HepG2 (cell line): ENCODE results near the gene CDH1. TPM values are rescaled to one million over a fixed set of nuclear protein-coding genes. Genes with fewer than 3 reads are reported as not detected.

Experiments
- ATAC-seq: fragments of 200-7000 bp; cut with Tn5 transposase; 3 replicates; pipeline ENCODE4 v1.9.1; 2020; ENCODE audit warnings: mild to moderate bottlenecking, moderate library complexity
- BruUV-seq: library from RNA; stranded (reverse); fragments of 400-500 nt; replicated peaks from 2 replicates; lab custom pipeline; 2021; lab: Mats Ljungman, UMichigan
- CTCF ChIA-PET: fragments of 300-600 bp; formaldehyde crosslinking; extraction: SDS; loops from one replicate; lab custom pipeline; 2021; ENCODE audit warnings: low total read pairs, inconsistent platforms, low intra/inter-chr PET ratio; lab: Yijun Ruan, JAX
- POLR2A ChIA-PET: fragments of 350-600 bp; sonication (Branson Sonifier 250); formaldehyde crosslinking; loops from one replicate; lab custom pipeline; 2020; ENCODE audit warnings: antibody characterized with exemption, inconsistent platforms; lab: Yijun Ruan, JAX
- DNase-seq: peaks from one replicate; pipeline ENCODE4 v3.0.0-alpha.2; 2015; ENCODE audit warnings: low spot score
- FAIRE-seq: peaks from 3 replicates; lab custom pipeline; 2011; peaks lifted over from hg19 to GRCh38; lab: Jason Lieb, UNC
- H2AFZ ChIP-seq: one replicate; pipeline ENCODE4 v1.6.1; 2011; ENCODE audit warnings: low read length, inconsistent platforms
- H3K27ac ChIP-seq: fragments of 300-600 bp; 3 replicates; pipeline ENCODE4 v1.8.0; 2011; ENCODE audit warnings: mixed run types, mild to moderate bottlenecking, mixed read lengths, low read length, inconsistent platforms; ENCODE audit not compliant: insufficient read depth; ENCODE audit errors: extremely low read length
- H3K27me3 ChIP-seq, 2 experiments: fragments of 200-600 bp in 1 of 2; 2 replicates in 1 of 2; 3 replicates in 1 of 2; pipeline versions ENCODE4 v1.6.0 to v1.8.0; 2011; ENCODE audit warnings: low read length in 2 of 2, mild to moderate bottlenecking in 2 of 2, moderate library complexity in 2 of 2, inconsistent platforms in 1 of 2; ENCODE audit not compliant: insufficient read depth in 2 of 2, control insufficient read depth in 1 of 2
- H3K36me3 ChIP-seq, 2 experiments: fragments of 200-600 bp in 1 of 2; replicated peaks in 1 of 2; 2 replicates in 1 of 2; 3 replicates in 1 of 2; pipeline versions ENCODE4 v1.5.1 to v1.8.0; 2011; ENCODE audit warnings: low read length in 2 of 2, inconsistent platforms in 1 of 2; ENCODE audit not compliant: insufficient read depth in 2 of 2, control insufficient read depth in 1 of 2
- H3K4me1 ChIP-seq: 2 replicates; pipeline ENCODE4 v1.5.1; 2012; ENCODE audit warnings: low read length, inconsistent platforms; ENCODE audit not compliant: insufficient read depth
- H3K4me2 ChIP-seq: 2 replicates; pipeline ENCODE4 v1.6.0; 2011; ENCODE audit warnings: low read depth, low read length, inconsistent platforms
- H3K4me3 ChIP-seq, 3 experiments: fragments of 200-600 bp in 1 of 3; sonication (generic), shearing (Covaris generic) in 1 of 3; replicated peaks in 1 of 3; 2 replicates each; pipeline ENCODE4 v1.5.1; 2011 to 2016; ENCODE audit warnings: low read length in 3 of 3, inconsistent platforms in 2 of 3, low read depth in 2 of 3, mild to moderate bottlenecking in 2 of 3, control low read depth in 1 of 3, mixed read lengths in 1 of 3; ENCODE audit not compliant: insufficient read depth in 1 of 3
- H3K79me2 ChIP-seq: one replicate; pipeline ENCODE4 v1.6.1; 2011; ENCODE audit warnings: low read length, inconsistent platforms; ENCODE audit not compliant: insufficient read depth
- H3K9ac ChIP-seq: 2 replicates; pipeline ENCODE4 v1.6.0; 2011; ENCODE audit warnings: mild to moderate bottlenecking, low read depth, low read length, inconsistent platforms; ENCODE audit not compliant: insufficient read depth
- H3K9me3 ChIP-seq: 2 replicates; pipeline ENCODE4 v1.5.1; 2012; ENCODE audit warnings: mild to moderate bottlenecking, low read length
- H4K20me1 ChIP-seq: 2 replicates; pipeline ENCODE4 v1.6.0; 2011; ENCODE audit warnings: inconsistent platforms, mild to moderate bottlenecking, low read length, moderate library complexity; ENCODE audit not compliant: insufficient read depth
- BCL6 ChIP-seq: IDR thresholded peaks from 2 replicates; pipeline ENCODE4 v1.6.1; 2016; ENCODE audit warnings: missing genetic modification reagents, missing compliant biosample characterization
- EP300 ChIP-seq, 3 experiments: sonication (generic) in 1 of 3; formaldehyde crosslinking in 1 of 3; IDR thresholded peaks; 2 replicates each; pipeline versions ENCODE4 v1.5.1 to v1.6.1; 2011 to 2020; ENCODE audit warnings: low read depth in 2 of 3, low read length in 2 of 3, borderline replicate concordance in 1 of 3, improper control_type of control experiment in 1 of 3, mild to moderate bottlenecking in 1 of 3, missing genetic modification reagents in 1 of 3, moderate library complexity in 1 of 3
- GTF3A ChIP-seq: sonication (generic); formaldehyde crosslinking; conservative IDR thresholded peaks from 2 replicates; pipeline ENCODE4 v1.4.0; 2020; ENCODE audit warnings: mild to moderate bottlenecking, missing genetic modification reagents
- NFE2L2 ChIP-seq: fragments of 150-350 bp; IDR thresholded peaks from 2 replicates; pipeline ENCODE4 v1.6.1; 2014; ENCODE audit warnings: low read length
- NFKB2 ChIP-seq: sonication (generic); formaldehyde crosslinking; IDR thresholded peaks from 2 replicates; pipeline ENCODE4 v1.4.0; 2020; ENCODE audit warnings: missing genetic modification reagents, borderline replicate concordance
- RAD51 ChIP-seq: fragments of 450-650 bp; IDR thresholded peaks from 2 replicates; pipeline ENCODE4 v1.6.1; 2016; ENCODE audit warnings: borderline replicate concordance
- SOX5 ChIP-seq: IDR thresholded peaks from 2 replicates; pipeline ENCODE4 v1.6.1; 2016; ENCODE audit warnings: borderline replicate concordance
- SP140L ChIP-seq: sonication (generic); formaldehyde crosslinking; IDR thresholded peaks from 2 replicates; pipeline ENCODE4 v1.4.0; 2020; ENCODE audit warnings: missing genetic modification reagents, borderline replicate concordance
- ZBTB8A ChIP-seq: sonication (generic); formaldehyde crosslinking; IDR thresholded peaks from 2 replicates; pipeline ENCODE4 v1.4.0; 2020; ENCODE audit warnings: mild to moderate bottlenecking, low read depth, missing genetic modification reagents, borderline replicate concordance
- ZNF205 ChIP-seq: IDR thresholded peaks from 2 replicates; pipeline ENCODE4 v1.6.1; 2018; ENCODE audit warnings: missing biosample characterization, missing genetic modification reagents
- ZNF512B ChIP-seq: sonication (generic); formaldehyde crosslinking; IDR thresholded peaks from 2 replicates; pipeline ENCODE4 v1.5.1; 2020; ENCODE audit warnings: missing genetic modification reagents, mild to moderate bottlenecking, borderline replicate concordance
- ZNF552 ChIP-seq: sonication (generic); formaldehyde crosslinking; IDR thresholded peaks from 2 replicates; pipeline ENCODE4 v1.9.0; 2022; ENCODE audit warnings: missing genetic modification reagents, mild to moderate bottlenecking, borderline replicate concordance
- ZNF709 ChIP-seq: sonication (generic); formaldehyde crosslinking; IDR thresholded peaks from 2 replicates; pipeline ENCODE4 v1.5.0; 2020; ENCODE audit warnings: mild to moderate bottlenecking, missing genetic modification reagents
- ZNF816 ChIP-seq: sonication (generic); formaldehyde crosslinking; IDR thresholded peaks from 2 replicates; pipeline ENCODE4 v1.8.0; 2022; ENCODE audit warnings: missing genetic modification reagents, mild to moderate bottlenecking, borderline replicate concordance
- ZZZ3 ChIP-seq: sonication (generic); formaldehyde crosslinking; IDR thresholded peaks from 2 replicates; pipeline ENCODE4 v1.4.0; 2020; ENCODE audit warnings: missing genetic modification reagents, mild to moderate bottlenecking, borderline replicate concordance
- WGBS: methylation state at CpG from one replicate; pipeline ENCODE4 v1.1.6; 2017; ENCODE audit warnings: low lambda C conversion rate; 5-methylcytosine and 5-hydroxymethylcytosine counted together
- in situ Hi-C: cut with HindIII; loops from 2 replicates; pipeline ENCODE4 v1.10.0; 2017; ENCODE audit warnings: low pct_unique_long_range_greater_than_20kb; ENCODE audit not compliant: extremely low pct_ligation_motif_present
- intact Hi-C: fragments of 100-400 bp; cut with micrococcal nuclease; formaldehyde crosslinking; loops from one replicate; pipeline ENCODE4 v1.10.0; 2022; ENCODE audit not compliant: unreplicated experiment
- polyA plus RNA-seq, 8 experiments: library from polyadenylated mRNA; depleted of rRNA in 3 of 8; stranded (reverse) in 7 of 8; unstranded in 1 of 8; fragments of >200 nt; fragmentation: Illumina TruSeq in 4 of 8; extraction: Trizol in 4 of 8; gene quantifications; 2 replicates each; pipeline versions ENCODE4 v1.2.1 to v1.2.3, GENCODE V29; 2011 to 2016; ENCODE audit warnings: low read depth in 4 of 8, missing spikeins in 1 of 8, mixed read lengths in 1 of 8; ENCODE audit not compliant: insufficient read depth in 1 of 8
- total RNA-seq, 5 experiments: library from RNA; depleted of rRNA; stranded (reverse); fragments of >200 nt; fragmentation: Illumina TruSeq; extraction: Trizol; gene quantifications; 2 replicates each; pipeline ENCODE4 v1.2.3, GENCODE V29; 2016; ENCODE audit warnings: low read depth in 1 of 5
- TF ChIP-seq, protein P1 (sequence below): sonication (generic); formaldehyde crosslinking; IDR thresholded peaks from 2 replicates; pipeline ENCODE4 v1.8.0; 2023; ENCODE audit warnings: mild to moderate bottlenecking, missing genetic modification reagents
- TF ChIP-seq, protein P2 (sequence below): sonication (generic); formaldehyde crosslinking; IDR thresholded peaks from 2 replicates; pipeline ENCODE4 v1.4.0; 2020; ENCODE audit warnings: missing genetic modification reagents
- TF ChIP-seq, protein P3 (sequence below): sonication (generic); formaldehyde crosslinking; IDR thresholded peaks from 2 replicates; pipeline ENCODE4 v1.5.0; 2020; ENCODE audit warnings: mild to moderate bottlenecking, missing genetic modification reagents, borderline replicate concordance

The CDH1 gene
- total and polyA plus RNA-seq, 2 of the 13 experiments (the other 11 are each of a cell fraction or from before 2014, with no cell fraction given), result 0.95 to 9.8 TPM

DNA sequence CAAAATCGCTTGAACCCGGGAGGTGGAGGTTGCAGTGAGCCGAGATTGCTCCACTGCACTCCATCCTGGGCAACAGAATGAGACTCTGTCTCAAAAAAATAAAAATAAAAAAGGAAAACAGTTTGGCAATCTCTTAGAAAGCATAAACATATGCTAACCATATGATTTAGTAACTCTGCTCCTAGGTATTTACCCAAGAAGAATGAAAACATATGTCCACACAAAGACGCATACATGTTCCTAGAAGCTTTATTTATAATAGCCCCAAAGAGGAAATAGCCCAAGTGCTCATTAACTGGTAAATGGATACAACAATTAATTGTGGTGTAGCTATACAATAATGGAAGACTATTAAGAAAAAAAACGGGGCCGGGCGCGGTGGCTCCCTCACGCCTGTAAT lies 18.5 kb upstream of the CDH1 start:
- FAIRE-seq, result no peak
- no TSS peak for BruUV-seq
- intact Hi-C loops, result no loop called here
- H3K27ac ChIP-seq, result no peak overlapping the region
- H3K4me2 ChIP-seq, result no peak overlapping the region
- H3K4me3 ChIP-seq, result no peak overlapping the region
- no peaks in the 10 kb centered on the region for H3K79me2 ChIP-seq
- H2AFZ ChIP-seq, result no peak overlapping the region
- CTCF ChIA-PET, result no interaction called here
- H3K9ac ChIP-seq, result no peak overlapping the region
- POLR2A ChIA-PET, result no interaction called here
- DNase-seq, result no peak
- TF ChIP-seq ZNF512B (no peak), SP140L (CRISPR knock-in tag) (no peak), NFE2L2 (no peak), SOX5 (CRISPR knock-in tag) (no peak), ZNF552 (CRISPR knock-in tag) (no peak), ZBTB8A (CRISPR knock-in tag) (no peak), BCL6 (no peak), RAD51 (no peak), ZZZ3 (CRISPR knock-in tag) (no peak), ZNF709 (CRISPR knock-in tag) (no peak), ZNF816 (CRISPR knock-in tag) (no peak), ZNF205 (CRISPR knock-in tag) (no peak), EP300 (IDR thresholded peaks at IDR 0.05; ENCODE audit: low read depth in 2 of 2, low read length in 2 of 2) (no peak), EP300 (CRISPR knock-in tag; IDR thresholded peaks at IDR 0.05; ENCODE audit: borderline replicate concordance) (no peak), NFKB2 (no peak), GTF3A (CRISPR knock-in tag) (no peak)
- TF ChIP-seq, protein P1, sequence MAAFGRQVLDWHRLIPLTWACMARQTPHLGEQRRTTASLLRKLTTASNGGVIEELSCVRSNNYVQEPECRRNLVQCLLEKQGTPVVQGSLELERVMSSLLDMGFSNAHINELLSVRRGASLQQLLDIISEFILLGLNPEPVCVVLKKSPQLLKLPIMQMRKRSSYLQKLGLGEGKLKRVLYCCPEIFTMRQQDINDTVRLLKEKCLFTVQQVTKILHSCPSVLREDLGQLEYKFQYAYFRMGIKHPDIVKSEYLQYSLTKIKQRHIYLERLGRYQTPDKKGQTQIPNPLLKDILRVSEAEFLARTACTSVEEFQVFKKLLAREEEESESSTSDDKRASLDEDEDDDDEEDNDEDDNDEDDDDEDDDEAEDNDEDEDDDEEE (CRISPR knock-in tag), result no peak
- TF ChIP-seq, protein P2, sequence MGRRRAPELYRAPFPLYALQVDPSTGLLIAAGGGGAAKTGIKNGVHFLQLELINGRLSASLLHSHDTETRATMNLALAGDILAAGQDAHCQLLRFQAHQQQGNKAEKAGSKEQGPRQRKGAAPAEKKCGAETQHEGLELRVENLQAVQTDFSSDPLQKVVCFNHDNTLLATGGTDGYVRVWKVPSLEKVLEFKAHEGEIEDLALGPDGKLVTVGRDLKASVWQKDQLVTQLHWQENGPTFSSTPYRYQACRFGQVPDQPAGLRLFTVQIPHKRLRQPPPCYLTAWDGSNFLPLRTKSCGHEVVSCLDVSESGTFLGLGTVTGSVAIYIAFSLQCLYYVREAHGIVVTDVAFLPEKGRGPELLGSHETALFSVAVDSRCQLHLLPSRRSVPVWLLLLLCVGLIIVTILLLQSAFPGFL, result no peak
- TF ChIP-seq, protein P3, sequence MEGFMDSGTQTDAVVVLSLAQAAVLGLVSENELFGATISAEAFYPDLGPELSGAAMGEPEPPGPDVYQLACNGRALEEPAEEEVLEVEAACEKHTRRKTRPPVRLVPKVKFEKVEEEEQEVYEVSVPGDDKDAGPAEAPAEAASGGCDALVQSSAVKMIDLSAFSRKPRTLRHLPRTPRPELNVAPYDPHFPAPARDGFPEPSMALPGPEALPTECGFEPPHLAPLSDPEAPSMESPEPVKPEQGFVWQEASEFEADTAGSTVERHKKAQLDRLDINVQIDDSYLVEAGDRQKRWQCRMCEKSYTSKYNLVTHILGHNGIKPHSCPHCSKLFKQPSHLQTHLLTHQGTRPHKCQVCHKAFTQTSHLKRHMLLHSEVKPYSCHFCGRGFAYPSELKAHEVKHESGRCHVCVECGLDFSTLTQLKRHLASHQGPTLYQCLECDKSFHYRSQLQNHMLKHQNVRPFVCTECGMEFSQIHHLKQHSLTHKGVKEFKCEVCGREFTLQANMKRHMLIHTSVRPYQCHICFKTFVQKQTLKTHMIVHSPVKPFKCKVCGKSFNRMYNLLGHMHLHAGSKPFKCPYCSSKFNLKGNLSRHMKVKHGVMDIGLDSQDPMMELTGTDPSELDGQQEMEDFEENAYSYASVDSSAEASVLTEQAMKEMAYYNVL, result no peak
- H3K27me3 ChIP-seq, result no peaks in the 10 kb centered on the region
- in situ Hi-C loops, result loop anchor here (25.0 kb wide), 1 partner anchor 394 kb away; the partner anchor contains the start of gene HAS3
- 60% methylated on average over 9 of the region's 9 CpGs for WGBS
- no peaks in the 10 kb centered on the region for H3K9me3 ChIP-seq
- no peaks in the 10 kb centered on the region for H3K36me3 ChIP-seq
- peaks cover 30% of the 10 kb centered on the region for H3K4me1 ChIP-seq
- ATAC-seq, result no peak
- H4K20me1 ChIP-seq, result no peaks in the 10 kb centered on the region
